Smooth muscle cell (in vitro differentiated cells): Measurements from ENCODE around the gene DNTT. TPM values are rescaled to one million over a fixed set of nuclear protein-coding genes. Genes with fewer than 3 reads are reported as not detected.

Experiments
- DNase-seq: peaks from one replicate; lab custom pipeline; 2025; ENCODE audit not compliant: unreplicated experiment; lab: John Stamatoyannopoulos, UW
- H2AFZ ChIP-seq: fragments of 200-600 bp; sonication (generic); 2 replicates; pipeline ENCODE4 v1.6.0; 2016; ENCODE audit warnings: antibody characterized with exemption, low read depth, mild to moderate bottlenecking
- H3F3A ChIP-seq: fragments of 200-600 bp; sonication (generic); 2 replicates; pipeline ENCODE4 v1.6.0; 2017; ENCODE audit warnings: antibody characterized with exemption, low read depth
- H3K27ac ChIP-seq: fragments of 200-600 bp; sonication (generic); 2 replicates; pipeline ENCODE4 v1.5.1; 2016; ENCODE audit warnings: low read depth, mild to moderate bottlenecking
- H3K27me3 ChIP-seq: fragments of 200-600 bp; sonication (generic); 2 replicates; pipeline ENCODE4 v1.6.1; 2016; ENCODE audit warnings: low read depth, mild to moderate bottlenecking
- H3K36me3 ChIP-seq: fragments of 200-600 bp; sonication (generic); 2 replicates; pipeline ENCODE4 v1.5.1; 2016; ENCODE audit warnings: low read depth
- H3K4me1 ChIP-seq: fragments of 200-600 bp; sonication (generic); 2 replicates; pipeline ENCODE4 v1.5.1; 2016; ENCODE audit warnings: low read depth
- H3K4me2 ChIP-seq: fragments of 200-600 bp; sonication (generic); 2 replicates; pipeline ENCODE4 v1.6.0; 2016; ENCODE audit warnings: mild to moderate bottlenecking
- H3K4me3 ChIP-seq: fragments of 200-600 bp; sonication (generic); 2 replicates; pipeline ENCODE4 v1.5.1; 2016; ENCODE audit warnings: mild to moderate bottlenecking
- H3K79me2 ChIP-seq: fragments of 200-600 bp; sonication (generic); 2 replicates; pipeline ENCODE4 v1.6.0; 2016; ENCODE audit warnings: low read depth, mild to moderate bottlenecking
- H3K9ac ChIP-seq: fragments of 200-600 bp; sonication (generic); 2 replicates; pipeline ENCODE4 v1.6.0; 2016; ENCODE audit warnings: low read depth
- H3K9me3 ChIP-seq: fragments of 200-600 bp; sonication (generic); replicated peaks from 2 replicates; pipeline ENCODE4 v1.5.1; 2016; ENCODE audit warnings: low read depth
- H4K20me1 ChIP-seq: fragments of 200-600 bp; sonication (generic); 2 replicates; pipeline ENCODE4 v1.6.0; 2016; ENCODE audit warnings: low read depth
- WGBS: methylation state at CpG from one replicate; pipeline ENCODE4 v1.1.7; 2016; ENCODE audit warnings: low lambda C conversion rate; 5-methylcytosine and 5-hydroxymethylcytosine counted together
- polyA plus RNA-seq: library from polyadenylated mRNA; unstranded; fragments of >200 nt; fragmentation: Nextera tagmentation; extraction: Ambion mirVana; gene quantifications from 2 replicates; pipeline ENCODE4 v1.2.1, GENCODE V29; 2016
- total RNA-seq: library from RNA; depleted of rRNA; stranded (reverse); fragments of >200 nt; gene quantifications from 2 replicates; pipeline ENCODE4 v1.2.3, GENCODE V29; 2014
- TF ChIP-seq, protein P1 (sequence below): fragments of 200-600 bp; sonication (generic); IDR thresholded peaks from 2 replicates; pipeline ENCODE4 v1.5.1; 2017; ENCODE audit warnings: borderline replicate concordance, mild to moderate bottlenecking, antibody characterized with exemption; ENCODE audit not compliant: insufficient read depth, poor library complexity, severe bottlenecking

Gene DNTT
- total and polyA plus RNA-seq, 2 experiments from 2014 or later = not detected

DNA sequence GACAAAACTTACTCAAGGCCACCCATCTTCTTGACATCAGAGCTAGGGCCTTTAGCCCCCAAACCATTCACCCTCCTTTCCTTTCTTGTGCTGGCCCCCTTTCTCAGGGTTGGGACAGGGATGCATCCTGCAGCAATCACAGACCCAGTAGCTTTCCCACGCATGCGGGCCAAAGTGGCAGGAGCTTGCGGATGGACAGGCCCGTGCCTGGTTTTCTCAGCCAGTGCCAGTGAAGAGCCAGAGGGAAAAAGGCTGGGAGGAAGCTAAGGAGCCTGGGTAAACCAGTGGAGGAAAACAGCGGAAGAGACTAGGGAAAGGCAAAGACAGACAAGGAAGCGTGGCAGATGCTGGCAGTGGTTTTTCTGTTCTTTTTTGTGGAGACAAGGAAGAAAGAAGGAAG lies 27.8 kb upstream of the DNTT start:
- no peak overlapping the region for H3K4me3 ChIP-seq
- no peaks in the 10 kb centered on the region for H4K20me1 ChIP-seq
- no peak overlapping the region for H3K9ac ChIP-seq
- H3F3A ChIP-seq = no peaks in the 10 kb centered on the region
- no peaks in the 10 kb centered on the region for H3K36me3 ChIP-seq
- no peak overlapping the region for H3K4me2 ChIP-seq
- no peaks in the 10 kb centered on the region for H3K79me2 ChIP-seq
- H2AFZ ChIP-seq = no peak overlapping the region
- no peak overlapping the region for H3K27ac ChIP-seq
- no peaks in the 10 kb centered on the region for H3K4me1 ChIP-seq
- no peaks in the 10 kb centered on the region for H3K27me3 ChIP-seq
- TF ChIP-seq, protein P1, sequence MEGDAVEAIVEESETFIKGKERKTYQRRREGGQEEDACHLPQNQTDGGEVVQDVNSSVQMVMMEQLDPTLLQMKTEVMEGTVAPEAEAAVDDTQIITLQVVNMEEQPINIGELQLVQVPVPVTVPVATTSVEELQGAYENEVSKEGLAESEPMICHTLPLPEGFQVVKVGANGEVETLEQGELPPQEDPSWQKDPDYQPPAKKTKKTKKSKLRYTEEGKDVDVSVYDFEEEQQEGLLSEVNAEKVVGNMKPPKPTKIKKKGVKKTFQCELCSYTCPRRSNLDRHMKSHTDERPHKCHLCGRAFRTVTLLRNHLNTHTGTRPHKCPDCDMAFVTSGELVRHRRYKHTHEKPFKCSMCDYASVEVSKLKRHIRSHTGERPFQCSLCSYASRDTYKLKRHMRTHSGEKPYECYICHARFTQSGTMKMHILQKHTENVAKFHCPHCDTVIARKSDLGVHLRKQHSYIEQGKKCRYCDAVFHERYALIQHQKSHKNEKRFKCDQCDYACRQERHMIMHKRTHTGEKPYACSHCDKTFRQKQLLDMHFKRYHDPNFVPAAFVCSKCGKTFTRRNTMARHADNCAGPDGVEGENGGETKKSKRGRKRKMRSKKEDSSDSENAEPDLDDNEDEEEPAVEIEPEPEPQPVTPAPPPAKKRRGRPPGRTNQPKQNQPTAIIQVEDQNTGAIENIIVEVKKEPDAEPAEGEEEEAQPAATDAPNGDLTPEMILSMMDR = no peak
- 94% methylated on average over 6 of the region's 6 CpGs for WGBS
- no peak for DNase-seq
- no peaks in the 10 kb centered on the region for H3K9me3 ChIP-seq

DNA sequence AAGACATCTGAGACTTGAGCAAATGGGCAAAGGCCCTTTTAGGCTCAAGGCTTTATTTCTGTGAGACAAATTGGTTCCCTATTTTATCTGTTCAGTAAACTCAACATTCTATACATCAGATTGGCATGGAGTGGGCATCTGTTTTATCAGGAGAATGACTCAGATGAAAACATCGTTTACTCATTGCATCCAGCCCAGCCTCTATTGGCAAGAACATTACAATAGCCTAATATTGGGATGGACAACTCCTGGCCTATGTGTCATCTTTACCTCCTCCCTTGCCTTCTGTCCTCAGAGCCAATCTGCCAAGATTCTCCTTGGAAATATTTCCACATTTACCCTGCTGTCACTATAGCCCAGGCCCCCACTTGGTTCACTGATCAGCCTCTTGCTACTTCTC lies 27.4 kb upstream of the DNTT start:
- H2AFZ ChIP-seq = no peak overlapping the region
- no peaks in the 10 kb centered on the region for H3F3A ChIP-seq
- H3K4me3 ChIP-seq = no peak overlapping the region
- no peaks in the 10 kb centered on the region for H3K27me3 ChIP-seq
- H3K9ac ChIP-seq = no peak overlapping the region
- no peaks in the 10 kb centered on the region for H3K36me3 ChIP-seq
- WGBS = 76% methylated on average over 1 of the region's 1 CpG
- no peak overlapping the region for H3K4me2 ChIP-seq
- no peaks in the 10 kb centered on the region for H4K20me1 ChIP-seq
- DNase-seq = no peak
- H3K9me3 ChIP-seq = no peaks in the 10 kb centered on the region
- TF ChIP-seq, protein P1 = no peak
- no peaks in the 10 kb centered on the region for H3K79me2 ChIP-seq
- no peak overlapping the region for H3K27ac ChIP-seq
- no peaks in the 10 kb centered on the region for H3K4me1 ChIP-seq

DNA sequence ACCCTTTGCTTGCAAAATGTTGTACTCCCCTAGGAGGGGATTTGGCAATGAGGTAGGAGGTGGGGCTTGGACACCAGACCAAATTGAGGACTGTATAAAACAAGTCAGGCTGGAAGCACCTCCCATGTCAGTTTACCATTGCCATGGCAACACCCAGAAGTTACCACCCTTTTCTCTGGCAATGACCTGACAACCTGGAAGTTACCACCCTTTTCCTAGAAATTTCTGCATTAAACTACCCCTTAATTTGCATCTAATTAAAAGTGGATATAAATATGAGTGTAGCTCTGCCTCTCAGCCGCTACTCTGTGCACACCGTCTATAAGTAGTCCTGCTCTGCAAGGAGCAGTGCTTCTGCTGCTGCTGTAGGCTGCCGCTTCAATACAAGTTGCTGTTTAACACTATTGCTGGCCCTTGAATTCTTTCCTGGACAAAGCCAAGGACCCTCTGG lies 25.0 kb upstream of the DNTT start:
- Histone ChIP-seq H3F3A (no peaks in the 10 kb centered on the region), H3K4me2 (no peak overlapping the region), H2AFZ (no peak overlapping the region), H4K20me1 (no peaks in the 10 kb centered on the region), H3K36me3 (no peaks in the 10 kb centered on the region), H3K9me3 (no peaks in the 10 kb centered on the region), H3K27ac (no peak overlapping the region), H3K9ac (no peak overlapping the region), H3K4me3 (no peak overlapping the region), H3K79me2 (no peaks in the 10 kb centered on the region), H3K4me1 (no peaks in the 10 kb centered on the region), H3K27me3 (no peaks in the 10 kb centered on the region)
- no peak for DNase-seq
- WGBS = 94% methylated on average over 3 of the region's 3 CpGs
- TF ChIP-seq, protein P1 = no peak

DNA sequence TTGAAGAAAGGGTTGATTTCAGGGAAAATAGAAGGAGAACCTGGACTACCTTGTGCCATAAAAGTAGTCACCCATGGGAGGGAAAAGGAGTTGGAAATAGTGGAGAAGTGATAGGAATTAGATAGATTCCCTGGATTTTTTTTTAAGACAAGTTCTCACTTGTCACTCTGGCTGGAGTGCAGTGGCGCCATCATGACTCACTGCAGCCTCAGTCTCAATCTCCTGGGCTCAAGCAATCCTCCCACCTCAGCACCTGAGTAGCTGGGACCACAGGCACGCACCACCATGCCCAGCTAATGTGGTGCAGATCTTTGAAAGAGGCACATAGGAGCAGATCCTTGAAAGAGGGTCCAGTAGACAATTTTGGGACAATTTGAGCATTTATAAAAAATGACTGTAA lies 23.4 kb upstream of the DNTT start:
- WGBS = 50% methylated on average over 2 of the region's 2 CpGs
- Histone ChIP-seq H2AFZ (no peak overlapping the region), H4K20me1 (no peaks in the 10 kb centered on the region), H3K4me1 (no peaks in the 10 kb centered on the region), H3K9ac (no peak overlapping the region), H3K4me2 (no peak overlapping the region), H3K36me3 (no peaks in the 10 kb centered on the region), H3K27ac (peak overlapping the region; percentile 54), H3F3A (no peaks in the 10 kb centered on the region), H3K4me3 (no peak overlapping the region), H3K27me3 (no peaks in the 10 kb centered on the region), H3K79me2 (no peaks in the 10 kb centered on the region), H3K9me3 (no peaks in the 10 kb centered on the region)
- DNase-seq = no peak
- TF ChIP-seq, protein P1 = no peak
